EH (cell line): ENCODE data around the gene ABHD16B.
"Not testable (repeated sequence)": the region's sequence is repeated elsewhere in the genome, so short reads cannot be mapped to it uniquely, and the experiment has no call there.

Source experiments
- DNase-seq: peaks from one replicate; pipeline ENCODE4 v3.0.0-alpha.2; 2015; ENCODE audit warnings: low read depth

Gene ABHD16B

DNA sequence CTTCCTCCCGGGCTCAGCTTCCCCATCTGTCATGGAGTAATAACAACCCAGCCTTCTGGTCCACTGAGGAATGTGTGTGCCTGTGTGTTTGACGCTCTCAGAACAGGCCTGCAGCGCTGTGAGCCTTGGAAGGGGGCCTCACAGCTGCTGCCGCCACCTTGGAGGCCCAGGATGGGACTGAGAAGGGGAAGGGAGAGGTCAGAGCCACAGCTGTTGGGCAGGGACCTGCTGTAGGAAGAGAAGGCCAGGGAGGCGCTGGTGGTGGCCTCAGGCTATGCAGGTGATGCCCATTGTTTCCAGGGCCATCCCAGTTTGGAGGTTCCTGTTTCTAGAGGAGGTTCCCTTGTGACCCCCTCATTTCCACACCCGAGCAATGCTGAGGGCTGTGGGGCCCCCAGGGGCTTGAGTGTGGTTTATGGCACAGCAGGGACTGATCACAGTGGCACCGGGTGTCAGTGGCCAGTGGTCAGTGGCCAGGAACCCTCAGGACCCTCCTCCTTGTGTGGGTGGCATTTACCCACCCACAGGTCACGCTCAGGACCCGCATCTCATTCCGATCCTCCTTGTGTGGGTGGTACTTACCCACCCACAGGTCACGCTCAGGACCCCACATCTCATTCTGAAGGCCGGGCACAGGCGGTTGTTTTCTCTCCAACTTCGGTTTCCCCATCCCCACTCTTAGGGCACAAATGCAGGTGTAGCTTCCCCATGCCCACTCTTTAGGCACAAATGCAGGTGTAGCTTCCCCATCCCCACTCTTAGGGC is 17.8 kb downstream of the ABHD16B start:
- no peak for DNase-seq

DNA sequence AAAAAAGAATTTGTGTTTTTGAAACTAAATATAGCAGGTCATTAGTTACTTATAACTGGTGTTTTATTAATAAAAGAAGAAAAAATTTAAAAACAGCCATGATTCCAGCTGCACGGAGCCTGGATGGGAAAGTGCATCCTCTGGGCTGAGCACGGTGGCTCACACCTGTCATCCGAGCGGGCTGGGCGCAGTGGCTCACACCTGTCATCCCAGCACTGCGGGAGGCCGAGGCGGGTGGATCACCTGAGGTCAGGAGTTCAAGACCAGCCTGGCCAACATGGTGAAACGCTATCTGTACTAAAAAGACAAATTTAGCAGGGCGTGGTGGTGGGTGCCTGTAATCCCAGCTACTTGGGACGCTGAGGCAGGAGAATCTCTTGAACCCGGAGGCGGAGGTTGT is 19.6 kb downstream of the ABHD16B start:
- DNase-seq = not testable (repeated sequence)

DNA sequence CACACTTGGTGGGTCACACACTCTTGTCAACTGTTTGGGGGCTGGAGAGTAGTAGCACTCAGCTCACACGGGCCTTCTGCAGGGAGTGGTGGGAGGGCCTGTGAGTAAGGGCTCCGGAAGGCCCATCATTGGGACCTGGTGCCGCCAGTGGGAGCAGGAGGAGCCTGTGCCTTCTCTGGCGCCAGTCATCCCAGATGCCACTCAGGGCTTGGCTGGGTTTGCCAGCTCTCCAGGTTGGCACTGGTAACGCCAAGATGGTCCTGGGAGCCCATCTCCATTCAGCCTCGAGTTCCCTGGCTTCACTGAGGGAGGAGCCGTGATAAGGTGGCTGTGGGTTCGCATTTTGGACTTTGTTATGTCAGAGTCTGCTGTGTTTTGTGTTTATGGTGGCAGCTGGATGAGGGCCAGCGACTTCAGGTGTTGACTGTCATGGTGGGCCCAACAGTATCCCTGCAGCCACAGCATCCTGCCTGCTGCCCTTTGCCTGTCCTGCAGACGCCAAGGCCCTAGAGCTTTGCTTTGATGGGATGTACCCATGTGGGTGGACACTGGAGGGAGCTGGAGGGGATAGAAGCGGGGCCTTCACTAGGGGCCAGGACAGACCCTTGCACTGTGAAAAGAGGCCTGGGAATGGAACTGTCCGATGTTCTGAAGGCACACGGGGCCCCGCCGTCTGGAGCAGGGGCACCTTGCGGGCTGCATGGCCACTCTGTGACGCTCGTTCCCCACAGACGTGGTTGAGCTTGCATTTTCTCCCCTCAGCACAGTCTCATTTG is 20.3 kb downstream of the ABHD16B start:
- no peak for DNase-seq

GRCh38 chr20:63882257-63883200 is 21.2 kb downstream of the ABHD16B start:
- DNase-seq = no peak

- DNase-seq = no peak
Measured at GRCh38 chr20:63883201-63883593, 21.9 kb downstream of the ABHD16B start.

- DNase-seq = no peak
Measured at GRCh38 chr20:63884506-63885263, 23.4 kb downstream of the ABHD16B start.

GRCh38 chr20:63885264-63886053 is 24.2 kb downstream of the ABHD16B start:
- DNase-seq = no peak

DNA sequence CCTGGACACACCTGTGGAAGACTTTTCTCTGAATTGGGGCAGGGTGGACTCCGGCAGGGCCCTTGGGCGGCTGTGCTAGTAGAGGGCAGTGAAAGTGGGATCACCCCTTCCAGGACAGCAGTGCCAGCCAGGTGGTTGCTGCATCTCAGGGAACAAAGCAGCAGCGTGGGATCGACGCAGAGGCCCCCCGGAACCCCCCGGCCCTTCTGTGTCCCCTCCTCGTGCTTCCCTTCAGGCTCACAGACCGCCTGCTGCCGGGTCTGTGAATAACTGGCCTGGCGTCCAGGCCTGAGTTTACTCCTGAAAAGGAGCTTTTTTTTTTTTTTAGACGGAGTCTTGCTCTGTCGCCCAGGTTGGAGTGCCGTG is 24.7 kb downstream of the ABHD16B start:
- DNase-seq = no peak

- no peak for DNase-seq
Measured at GRCh38 chr20:63886921-63887320, 25.6 kb downstream of the ABHD16B start.

DNA sequence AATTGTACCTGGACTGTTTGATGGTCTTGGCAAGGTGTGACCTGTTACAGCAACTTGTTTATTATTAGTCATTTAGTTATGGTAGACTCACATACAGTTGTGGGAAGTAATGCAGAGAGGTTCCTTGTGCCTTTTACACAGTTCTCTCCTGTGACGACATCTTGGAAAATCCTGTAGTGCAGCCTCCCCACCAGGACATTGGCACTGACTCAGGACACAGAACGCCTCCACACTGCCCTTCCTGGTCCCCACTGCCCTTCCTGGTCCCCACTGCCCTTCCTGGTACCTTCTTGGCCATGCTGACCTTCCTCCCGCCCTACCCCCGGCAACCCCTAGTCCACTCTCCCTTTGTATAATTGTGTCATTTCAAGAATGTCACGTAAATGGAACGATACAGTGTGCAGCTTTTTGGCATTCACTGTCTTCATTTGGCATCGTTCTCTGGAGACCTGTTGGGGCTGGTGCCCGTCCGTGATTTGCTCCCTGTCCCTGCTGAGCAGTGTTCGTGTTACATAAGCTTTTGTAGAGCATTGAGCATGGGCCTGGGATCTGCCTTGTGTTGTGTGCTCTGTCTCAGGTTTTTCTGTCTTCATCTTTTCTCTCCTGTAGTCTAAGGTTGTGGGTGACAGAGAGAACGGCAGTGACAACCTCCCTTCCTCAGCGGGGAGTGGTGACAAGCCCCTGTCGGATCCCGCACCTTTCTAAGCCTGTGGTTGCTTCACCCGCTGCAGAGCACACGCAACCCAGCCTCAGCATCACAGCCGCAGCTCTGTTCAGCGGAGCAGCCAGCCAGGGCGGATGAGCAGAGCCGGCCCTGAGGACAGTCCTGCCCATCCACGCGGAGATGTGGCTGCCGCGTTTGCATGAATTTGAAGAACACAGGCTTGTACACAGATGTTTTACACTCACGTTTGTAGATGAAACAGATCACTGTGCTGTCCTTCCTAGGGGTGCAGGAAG is 28.2 kb downstream of the ABHD16B start:
- no peak for DNase-seq

- peak; percentile 7 for DNase-seq
Measured at GRCh38 chr20:63890201-63890576, 28.9 kb downstream of the ABHD16B start.

DNA sequence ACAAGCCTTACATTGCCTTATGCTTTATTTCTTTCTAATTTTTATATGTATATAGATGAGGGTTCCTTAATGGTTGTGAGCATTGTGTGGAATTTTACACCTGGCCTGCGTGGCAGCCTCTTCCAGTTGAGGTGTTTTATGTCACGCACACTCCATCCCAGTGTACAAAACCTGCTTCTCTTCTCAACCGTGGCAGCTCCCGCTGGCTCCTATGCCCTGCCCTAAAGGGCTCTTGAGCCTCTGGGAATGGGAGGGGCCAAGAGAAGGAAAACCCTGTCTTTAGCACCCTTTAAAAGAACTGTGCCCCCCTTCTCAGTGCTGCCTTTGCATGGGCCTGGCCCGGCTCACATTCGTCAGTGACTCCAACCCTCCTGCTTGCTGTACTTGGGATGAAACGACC is 29.3 kb downstream of the ABHD16B start:
- no peak for DNase-seq

DNA sequence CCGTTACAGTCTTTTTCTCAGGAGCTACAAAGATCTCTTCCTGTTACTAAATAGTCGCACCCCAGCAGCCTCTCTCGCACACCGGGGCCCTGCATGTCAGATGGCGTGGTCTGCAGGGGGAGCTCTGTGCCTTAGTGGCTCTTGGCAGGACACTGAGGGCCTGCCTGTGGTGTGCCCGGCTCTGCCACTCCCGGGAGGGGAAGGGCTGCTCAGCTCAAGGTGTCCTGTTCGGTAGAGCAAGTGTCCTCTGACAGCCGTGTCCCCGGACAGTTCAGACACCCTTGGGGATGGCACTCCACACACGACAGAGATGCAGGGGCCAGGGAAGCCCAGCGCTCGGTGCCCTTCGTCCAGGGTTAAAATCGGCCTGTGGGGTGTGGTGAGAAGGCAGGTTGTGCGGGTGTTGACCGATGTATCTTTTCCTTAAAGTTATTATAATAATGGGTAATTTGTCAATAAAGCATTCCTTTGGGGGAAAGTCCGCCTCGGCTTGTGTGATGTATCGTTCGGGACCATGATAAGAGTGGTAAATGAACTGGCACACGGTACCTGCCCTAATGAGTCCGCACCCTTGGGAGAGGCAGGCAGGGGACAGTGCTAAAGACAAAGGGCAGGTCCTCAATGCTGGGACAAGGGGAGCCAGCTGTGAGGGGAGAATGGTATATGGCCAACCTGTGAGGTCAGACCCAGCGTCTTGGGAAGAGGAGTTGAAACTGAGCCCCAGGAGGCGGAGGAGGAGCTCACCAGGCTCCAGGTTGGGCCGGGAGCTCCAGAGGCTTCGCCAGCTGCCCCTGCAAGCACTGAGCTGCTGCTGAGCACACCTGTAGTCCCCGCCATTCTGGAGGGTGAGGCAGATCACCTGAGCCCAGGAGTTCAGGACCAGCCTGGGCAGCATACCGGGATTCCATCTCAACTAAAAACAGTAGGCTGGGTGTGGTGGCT is 30.0 kb downstream of the ABHD16B start:
- no peak for DNase-seq

DNA sequence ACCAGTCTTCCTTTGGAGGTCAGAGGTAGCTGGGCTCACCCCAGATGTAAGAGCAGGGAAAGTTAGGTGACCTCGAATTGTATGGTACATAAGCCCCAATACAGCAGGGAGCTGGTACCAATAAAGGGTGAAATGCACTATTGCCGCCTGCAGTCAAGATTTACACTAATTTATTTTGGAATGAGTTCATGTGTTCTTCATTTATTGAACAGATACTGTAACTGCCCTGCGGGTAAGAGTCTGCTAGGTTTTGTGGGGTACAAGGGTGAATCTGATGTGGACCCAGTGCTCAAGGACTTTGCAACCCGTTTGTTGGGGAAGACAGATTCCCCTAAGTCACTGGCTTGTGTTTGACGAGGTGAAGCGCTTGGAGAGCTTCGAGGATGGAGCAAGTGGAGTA is 31.1 kb downstream of the ABHD16B start:
- DNase-seq = no peak

DNA sequence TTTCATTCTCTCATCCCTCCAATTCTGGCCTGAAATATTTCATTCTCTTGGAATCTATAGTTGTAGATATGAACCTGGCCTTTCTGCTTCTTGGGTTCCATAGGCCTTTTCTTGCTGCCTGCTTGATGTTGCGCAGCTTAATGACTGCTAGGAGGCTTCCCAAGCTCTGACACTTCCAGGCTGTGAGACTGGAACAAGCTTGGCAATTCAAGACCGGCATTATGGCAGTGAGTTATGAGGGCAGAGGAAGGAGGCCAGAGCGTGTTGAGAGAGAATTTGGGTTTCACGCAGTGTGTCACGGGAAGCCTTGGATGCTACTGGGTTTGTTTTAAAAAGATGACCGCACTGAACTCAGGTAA is 32.7 kb downstream of the ABHD16B start:
- no peak for DNase-seq

DNA sequence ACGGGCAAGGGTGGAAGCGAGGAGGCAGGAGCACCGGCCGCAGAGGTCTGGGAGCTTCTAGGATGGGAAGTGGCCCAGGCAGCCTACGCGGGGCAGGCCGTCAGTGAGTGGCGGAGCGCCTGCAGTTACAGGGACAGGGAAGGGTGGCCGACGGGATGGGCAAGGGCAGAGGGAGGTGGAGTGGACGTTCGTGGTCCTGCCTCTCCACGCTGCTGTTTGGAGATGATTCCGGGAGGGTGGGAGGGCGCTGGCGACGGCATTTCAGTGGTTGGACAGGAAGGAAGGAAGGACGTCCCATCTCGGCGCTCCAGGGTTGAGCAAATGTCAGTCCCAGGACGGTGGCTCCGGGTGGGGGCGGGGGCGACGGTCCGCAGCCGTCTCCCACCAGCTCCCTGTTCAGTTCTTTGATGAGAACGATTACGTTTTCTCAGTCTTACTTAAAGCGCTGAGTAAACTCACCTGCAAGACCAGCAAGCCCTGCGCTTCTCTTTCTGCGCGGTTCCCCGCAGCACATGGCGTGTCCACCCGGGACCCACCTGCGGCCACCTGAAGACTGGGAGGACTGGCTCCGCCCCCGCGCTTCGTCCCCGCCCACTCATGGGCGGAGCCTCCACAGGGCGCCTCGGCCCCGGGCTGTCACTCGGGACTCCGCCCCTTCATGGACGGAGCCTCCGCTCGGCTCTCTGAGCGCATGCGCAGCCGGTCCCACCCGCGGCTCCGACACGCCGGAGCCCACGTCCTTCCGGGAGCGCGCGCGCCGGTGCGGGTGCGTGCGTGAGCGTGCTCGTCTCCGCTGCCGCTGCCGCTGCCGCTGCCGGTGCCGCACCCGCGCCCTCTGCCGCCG is 33.3 kb downstream of the ABHD16B start, which contains the start of gene DNAJC5:
DNAJC5 (plus strand) TSS at position 769 of the 844 bp plus-strand sequence. CDS start 33,220 bp downstream, outside the sequence.
- DNase-seq = peak; percentile 93

- no peak for DNase-seq
Measured at GRCh38 chr20:63895202-63895951, 34.1 kb downstream of the ABHD16B start.
